ENCODE data around the gene WLS. TPM values are rescaled to one million over a fixed set of nuclear protein-coding genes. Genes with fewer than 3 reads are reported as not detected.

WLS gene
- total RNA-seq, 6 experiments from 2014 or later: 9.3 to 36.0 (median 25.8) TPM

GRCh38 chr1:68188060-68188538, 44.2 kb downstream of the WLS start:
- WGBS (ENCODE audit: insufficient coverage, low coverage, low lambda C conversion rate, missing lambda C conversion rate): 76% methylated on average over 3 of the region's 3 CpGs
- Histone ChIP-seq H3K4me3 (no peak overlapping the region), H3K27me3 (no peaks in the 10 kb centered on the region), H3K27ac (no peak overlapping the region), H3K9me3 (no peaks in the 10 kb centered on the region), H3K36me3 (no peaks in the 10 kb centered on the region), H3K4me1 (no peaks in the 10 kb centered on the region)
- intact Hi-C loops (cut with DNase I): no loop called here
- no peak for ATAC-seq
- TF ChIP-seq, protein P1, sequence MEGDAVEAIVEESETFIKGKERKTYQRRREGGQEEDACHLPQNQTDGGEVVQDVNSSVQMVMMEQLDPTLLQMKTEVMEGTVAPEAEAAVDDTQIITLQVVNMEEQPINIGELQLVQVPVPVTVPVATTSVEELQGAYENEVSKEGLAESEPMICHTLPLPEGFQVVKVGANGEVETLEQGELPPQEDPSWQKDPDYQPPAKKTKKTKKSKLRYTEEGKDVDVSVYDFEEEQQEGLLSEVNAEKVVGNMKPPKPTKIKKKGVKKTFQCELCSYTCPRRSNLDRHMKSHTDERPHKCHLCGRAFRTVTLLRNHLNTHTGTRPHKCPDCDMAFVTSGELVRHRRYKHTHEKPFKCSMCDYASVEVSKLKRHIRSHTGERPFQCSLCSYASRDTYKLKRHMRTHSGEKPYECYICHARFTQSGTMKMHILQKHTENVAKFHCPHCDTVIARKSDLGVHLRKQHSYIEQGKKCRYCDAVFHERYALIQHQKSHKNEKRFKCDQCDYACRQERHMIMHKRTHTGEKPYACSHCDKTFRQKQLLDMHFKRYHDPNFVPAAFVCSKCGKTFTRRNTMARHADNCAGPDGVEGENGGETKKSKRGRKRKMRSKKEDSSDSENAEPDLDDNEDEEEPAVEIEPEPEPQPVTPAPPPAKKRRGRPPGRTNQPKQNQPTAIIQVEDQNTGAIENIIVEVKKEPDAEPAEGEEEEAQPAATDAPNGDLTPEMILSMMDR (IDR thresholded peaks at IDR 0.05): no peak
- TF ChIP-seq POLR2A (IDR thresholded peaks at IDR 0.05): no peak
- DNase-seq: no peak

DNA sequence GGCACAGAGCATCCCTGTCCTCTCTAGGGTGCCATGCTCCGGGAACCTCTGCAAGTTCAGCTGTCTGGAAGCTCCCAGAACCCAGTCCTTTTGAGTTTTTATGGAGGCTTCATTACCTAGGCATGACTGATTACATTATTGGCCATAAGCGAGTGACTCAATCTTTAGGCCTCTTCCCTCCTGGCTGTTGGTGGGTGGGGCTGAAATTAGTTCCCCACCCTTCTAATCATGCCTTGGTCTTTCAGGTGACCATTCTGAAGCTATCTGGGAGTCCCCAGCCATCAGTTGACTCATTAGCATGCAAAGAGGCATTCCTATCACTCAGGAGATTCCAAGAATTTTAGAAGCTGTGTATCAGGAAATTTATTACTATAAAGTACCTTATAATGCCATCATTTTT, 46.6 kb downstream of the WLS start:
- no peak overlapping the region for H3K4me3 ChIP-seq
- DNase-seq (no peak), ATAC-seq (no peak)
- H3K36me3 ChIP-seq: no peaks in the 10 kb centered on the region
- H3K27ac ChIP-seq: no peak overlapping the region
- H3K9me3 ChIP-seq: no peaks in the 10 kb centered on the region
- H3K4me1 ChIP-seq: no peaks in the 10 kb centered on the region
- intact Hi-C loops (cut with DNase I): no loop called here
- 57% methylated on average over 2 of the region's 2 CpGs for WGBS (ENCODE audit: insufficient coverage, low coverage, low lambda C conversion rate, missing lambda C conversion rate)
- H3K27me3 ChIP-seq: no peaks in the 10 kb centered on the region
- TF ChIP-seq, protein P1 (IDR thresholded peaks at IDR 0.05): no peak
- TF ChIP-seq POLR2A (IDR thresholded peaks at IDR 0.05): no peak

DNA sequence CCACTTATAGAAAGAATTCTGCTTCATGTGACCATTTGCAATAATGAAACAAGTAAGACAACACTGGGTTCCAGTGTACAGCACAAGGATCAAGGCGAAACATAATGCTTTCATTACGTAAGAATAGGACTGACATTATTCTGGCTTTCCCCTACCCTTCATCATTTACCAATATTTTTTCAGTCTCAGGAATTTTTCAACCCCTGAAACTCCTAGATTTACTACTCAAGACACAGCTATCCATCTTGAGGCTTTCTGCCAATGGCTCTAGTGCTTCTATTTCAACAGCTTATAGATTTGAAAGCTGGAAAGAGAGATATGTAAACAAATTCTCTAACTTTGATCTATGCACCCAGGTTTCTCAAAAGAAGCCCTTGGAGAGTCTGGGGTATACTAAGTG, 48.4 kb downstream of the WLS start:
- ATAC-seq: no peak
- Histone ChIP-seq H3K4me3 (no peak overlapping the region), H3K27ac (no peak overlapping the region), H3K4me1 (no peaks in the 10 kb centered on the region), H3K9me3 (no peaks in the 10 kb centered on the region), H3K36me3 (no peaks in the 10 kb centered on the region), H3K27me3 (no peaks in the 10 kb centered on the region)
- intact Hi-C loops (cut with DNase I): no loop called here
- 94% methylated on average over 2 of the region's 2 CpGs for WGBS (ENCODE audit: insufficient coverage, low coverage, low lambda C conversion rate, missing lambda C conversion rate)
- TF ChIP-seq POLR2A (IDR thresholded peaks at IDR 0.05): no peak
- TF ChIP-seq, protein P1 (IDR thresholded peaks at IDR 0.05): no peak
- no peak for DNase-seq

DNA sequence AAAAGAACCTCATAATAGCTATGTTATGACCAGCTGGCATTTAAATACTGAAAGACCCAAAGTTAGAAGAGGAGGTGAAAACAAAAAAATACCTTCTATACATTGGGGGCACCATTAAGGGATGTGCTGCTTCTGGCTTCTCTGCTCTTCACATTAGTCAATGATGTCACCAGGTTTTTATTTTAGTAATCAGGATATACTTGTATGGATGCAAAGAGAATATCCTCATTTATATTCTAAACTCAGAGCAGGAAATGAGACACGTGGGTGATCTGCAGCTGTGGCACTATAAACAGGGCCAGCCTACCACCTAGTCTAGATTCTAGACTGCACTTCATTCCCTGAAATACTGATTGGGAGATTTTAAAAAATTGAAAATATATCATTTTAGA, 51.2 kb downstream of the WLS start:
- DNase-seq (no peak), ATAC-seq (no peak)
- Histone ChIP-seq H3K36me3 (no peaks in the 10 kb centered on the region), H3K9me3 (no peaks in the 10 kb centered on the region), H3K27me3 (no peaks in the 10 kb centered on the region), H3K4me1 (no peaks in the 10 kb centered on the region), H3K27ac (no peak overlapping the region), H3K4me3 (no peak overlapping the region)
- intact Hi-C loops (cut with DNase I): no loop called here
- TF ChIP-seq, protein P1 (IDR thresholded peaks at IDR 0.05): no peak
- no peak for TF ChIP-seq POLR2A (IDR thresholded peaks at IDR 0.05)
- 60% methylated on average over 1 of the region's 1 CpG for WGBS (ENCODE audit: insufficient coverage, low coverage, low lambda C conversion rate, missing lambda C conversion rate)
